IMR-90 (cell line): ENCODE measurements around the gene PMS1. TPM values are rescaled to one million over a fixed set of nuclear protein-coding genes. Genes with fewer than 3 reads are reported as not detected.

Experiments used
- ATAC-seq: fragments of 200-7000 bp; cut with Tn5 transposase; 2 replicates; pipeline ENCODE4 v1.9.1; 2020; ENCODE audit warnings: low read depth, mild to moderate bottlenecking, moderate library complexity
- BruUV-seq: library from RNA; stranded (reverse); fragments of 400-500 nt; replicated peaks from 2 replicates; lab custom pipeline; 2021; lab: Mats Ljungman, UMichigan
- CTCF ChIA-PET: fragments of 300-600 bp; formaldehyde crosslinking; extraction: SDS; loops from one replicate; lab custom pipeline; 2021; ENCODE audit warnings: antibody characterized with exemption; lab: Yijun Ruan, JAX
- POLR2A ChIA-PET: fragments of 300-600 bp; sonication (Branson Sonifier 250); formaldehyde crosslinking; loops from one replicate; lab custom pipeline; 2022; ENCODE audit warnings: antibody characterized with exemption; ENCODE audit not compliant: unreplicated experiment; lab: Charles Lee
- DNase-seq: peaks from one replicate; pipeline ENCODE4 v3.0.0; 2013
- H2AFZ ChIP-seq: replicated peaks from 2 replicates; pipeline ENCODE3; 2013; ENCODE audit warnings: low read length, mild to moderate bottlenecking; ENCODE audit not compliant: poor library complexity
- H2AK5ac ChIP-seq: 2 replicates; pipeline ENCODE4 v1.6.1; 2013; ENCODE audit warnings: low read depth, low read length, inconsistent platforms
- H2AK9ac ChIP-seq: replicated peaks from 2 replicates; pipeline ENCODE3; 2013; ENCODE audit warnings: mild to moderate bottlenecking, low read depth, low read length, moderate library complexity; ENCODE audit not compliant: poor library complexity
- H2BK120ac ChIP-seq: 2 replicates; pipeline ENCODE4 v1.6.1; 2013; ENCODE audit warnings: low read depth, low read length, inconsistent platforms
- H2BK15ac ChIP-seq: 3 replicates; pipeline ENCODE4 v1.6.1; 2013; ENCODE audit warnings: low read depth, low read length, inconsistent platforms
- H2BK20ac ChIP-seq: 2 replicates; pipeline ENCODE4 v1.6.1; 2013; ENCODE audit warnings: low read depth, mild to moderate bottlenecking, inconsistent platforms, low read length, moderate library complexity
- H2BK5ac ChIP-seq: 2 replicates; pipeline ENCODE4 v1.6.1; 2013; ENCODE audit warnings: mild to moderate bottlenecking, low read depth, low read length, inconsistent platforms; ENCODE audit not compliant: poor library complexity, severe bottlenecking
- H3K14ac ChIP-seq: replicated peaks from 2 replicates; pipeline ENCODE4 v1.6.1; 2013; ENCODE audit warnings: low read depth, low read length, inconsistent platforms
- H3K18ac ChIP-seq: 2 replicates; pipeline ENCODE4 v1.6.1; 2013; ENCODE audit warnings: low read depth, low read length, control low read depth
- H3K23ac ChIP-seq: 2 replicates; pipeline ENCODE4 v1.6.1; 2013; ENCODE audit warnings: low read depth, low read length, inconsistent platforms
- H3K27ac ChIP-seq: 2 replicates; pipeline ENCODE4 v1.5.1; 2013; ENCODE audit warnings: mild to moderate bottlenecking, control low read depth, low read length; ENCODE audit not compliant: insufficient read depth
- H3K27me3 ChIP-seq: 2 replicates; pipeline ENCODE4 v1.6.1; 2013; ENCODE audit warnings: low read length; ENCODE audit not compliant: control insufficient read depth, insufficient read depth
- H3K36me3 ChIP-seq: 2 replicates; pipeline ENCODE4 v1.6.1; 2013; ENCODE audit warnings: low read length, mixed read lengths; ENCODE audit not compliant: control insufficient read depth, insufficient read depth
- H3K4ac ChIP-seq: 2 replicates; pipeline ENCODE4 v1.6.1; 2013; ENCODE audit warnings: low read depth, low read length, inconsistent platforms
- H3K4me1 ChIP-seq: 2 replicates; pipeline ENCODE4 v1.6.1; 2013; ENCODE audit warnings: low read length, mixed read lengths; ENCODE audit not compliant: control insufficient read depth, insufficient read depth
- H3K4me2 ChIP-seq: 2 replicates; pipeline ENCODE4 v1.6.1; 2013; ENCODE audit warnings: low read depth, mild to moderate bottlenecking, control low read depth, low read length, moderate library complexity
- H3K4me3 ChIP-seq: 2 replicates; pipeline ENCODE4 v1.5.1; 2013; ENCODE audit warnings: low read depth, mild to moderate bottlenecking, control low read depth, low read length, moderate library complexity; ENCODE audit not compliant: insufficient read depth
- H3K56ac ChIP-seq: 2 replicates; pipeline ENCODE4 v1.6.1; 2013; ENCODE audit warnings: low read length, inconsistent platforms; ENCODE audit not compliant: insufficient read depth; ENCODE audit errors: extremely low read depth
- H3K79me1 ChIP-seq, 2 experiments: 2 replicates each; pipeline ENCODE4 v1.6.1; 2013; ENCODE audit warnings: low read length in 2 of 2, inconsistent platforms in 1 of 2, low read depth in 1 of 2
- H3K9ac ChIP-seq: 2 replicates; pipeline ENCODE4 v1.6.1; 2013; ENCODE audit warnings: low read depth, low read length, control low read depth
- H3K9me1 ChIP-seq: 2 replicates; pipeline ENCODE4 v1.6.1; 2013; ENCODE audit warnings: low read length, inconsistent platforms; ENCODE audit not compliant: insufficient read depth
- H3K9me3 ChIP-seq: 2 replicates; pipeline ENCODE4 v1.6.1; 2013; ENCODE audit warnings: low read length; ENCODE audit not compliant: control insufficient read depth, insufficient read depth
- H4K20me1 ChIP-seq: 2 replicates; pipeline ENCODE4 v1.6.1; 2013; ENCODE audit warnings: low read length, inconsistent platforms; ENCODE audit not compliant: insufficient read depth
- H4K5ac ChIP-seq: 2 replicates; pipeline ENCODE4 v1.6.1; 2013; ENCODE audit warnings: mild to moderate bottlenecking, low read depth, low read length, control low read depth
- H4K8ac ChIP-seq, 2 experiments: 2 replicates each; pipeline ENCODE4 v1.6.1; 2013; ENCODE audit warnings: low read depth in 2 of 2, low read length in 2 of 2, control low read depth in 1 of 2, inconsistent platforms in 1 of 2
- H4K91ac ChIP-seq: 2 replicates; pipeline ENCODE4 v1.6.1; 2013; ENCODE audit warnings: low read depth, low read length, inconsistent platforms; ENCODE audit not compliant: insufficient read depth
- BHLHE40 ChIP-seq: fragments of 150-350 bp; IDR thresholded peaks from 2 replicates; pipeline ENCODE4 v1.6.1; 2016; ENCODE audit warnings: mild to moderate bottlenecking, low read depth, low read length
- FOS ChIP-seq: fragments of 150-350 bp; IDR thresholded peaks from 2 replicates; pipeline ENCODE4 v1.6.1; 2016; ENCODE audit warnings: low read depth, low read length
- MAZ ChIP-seq: IDR thresholded peaks from 2 replicates; pipeline ENCODE4 v1.6.1; 2012; ENCODE audit warnings: low read depth, mild to moderate bottlenecking, low read length, improper control_type of control experiment, moderate library complexity, borderline replicate concordance
- SMC3 ChIP-seq: fragments of 150-350 bp; IDR thresholded peaks from 2 replicates; pipeline ENCODE4 v1.6.1; 2016; ENCODE audit warnings: low read depth, mild to moderate bottlenecking, antibody characterized with exemption, low read length, moderate library complexity
- dilution Hi-C: fragments of 300-500 bp; cut with HindIII; formaldehyde crosslinking; loops from one replicate; pipeline ENCODE4 v1.14.3; 2018; ENCODE audit warnings: low sequenced_read_pairs; ENCODE audit not compliant: unreplicated experiment
- in situ Hi-C: fragments of 300-500 bp; cut with MboI; formaldehyde crosslinking; loops from 3 replicates; pipeline ENCODE4 v1.14.3; 2019; ENCODE audit warnings: low sequenced_read_pairs, inconsistent platforms, mixed read lengths
- intact Hi-C: fragments of 100-400 bp; cut with micrococcal nuclease; formaldehyde crosslinking; loops from 2 replicates; pipeline ENCODE4 v1.10.0; 2022
- polyA plus RNA-seq, 3 experiments: library from polyadenylated mRNA; depleted of rRNA; stranded (reverse); fragments of >200 nt; gene quantifications; 2 replicates each; pipeline ENCODE4 v1.2.3, GENCODE V29; 2012; ENCODE audit warnings: low replicate concordance in 1 of 3
- total RNA-seq: library from RNA; depleted of rRNA; stranded (reverse); fragments of >200 nt; gene quantifications from 2 replicates; pipeline ENCODE4 v1.2.3, GENCODE V29; 2012

The PMS1 gene
- total and polyA plus RNA-seq, 2 of the 4 experiments (the other 2 are of a cell fraction), result 8.1 to 10.6 TPM

GRCh38 chr2:189860161-189860560 is 75.9 kb downstream of the PMS1 start:
- TF ChIP-seq FOS, result no peak
- TF ChIP-seq SMC3, result no peak
- no peak for TF ChIP-seq MAZ
- no peak for TF ChIP-seq BHLHE40
- intact Hi-C loops (no loop called here), dilution Hi-C loops (no loop called here), in situ Hi-C loops (no loop called here)
- Histone ChIP-seq H3K9me1 (no peaks in the 10 kb centered on the region), H3K27ac (peak overlapping the region; percentile 5; the same call in 1 of the 2 replicates), H4K20me1 (no peaks in the 10 kb centered on the region), H3K4me3 (no peak overlapping the region), H2BK15ac (no peak overlapping the region), H3K9ac (no peak overlapping the region), H3K9me3 (no peaks in the 10 kb centered on the region), H4K5ac (peak overlapping the region; percentile 22; the same call in 1 of the 2 replicates), H3K4ac (no peak overlapping the region), H3K14ac (peak overlapping the region; percentile 20; the same call in 1 of the 2 replicates), H3K4me1 (peaks cover 2% of the 10 kb centered on the region), H4K8ac (peak overlapping the region in 1 of 2 experiments; percentile 63; a peak in 1 of 4 replicates), H3K4me2 (no peak overlapping the region), H3K23ac (no peak overlapping the region), H3K36me3 (no peaks in the 10 kb centered on the region; the same call in 1 of the 2 replicates), H4K91ac (no peak overlapping the region), H2BK20ac (no peak overlapping the region), H2AFZ (no peak overlapping the region), H2BK120ac (no peak overlapping the region), H3K18ac (no peak overlapping the region), H3K79me1 (no peaks in the 10 kb centered on the region; a peak in 1 of 4 replicates), H3K56ac (no peak overlapping the region), H3K27me3 (no peaks in the 10 kb centered on the region), H2AK5ac (0 out of 2 replicates have a peak overlapping the region, but pooled peaks have one; percentile 59), H2AK9ac (no peak overlapping the region), H2BK5ac (peak overlapping the region; percentile 60)
- ATAC-seq (no peak), DNase-seq (peak; percentile 68)
- POLR2A ChIA-PET, result no interaction called here
- CTCF ChIA-PET, result no interaction called here
- no TSS peak for BruUV-seq
